LHCN-M2 (cell line): ENCODE measurements around the gene MEIOSIN. TPM values are rescaled to one million over a fixed set of nuclear protein-coding genes. Genes with fewer than 3 reads are reported as not detected.
"Not testable (repeated sequence)": the region's sequence is repeated elsewhere in the genome, so short reads cannot be mapped to it uniquely, and the experiment has no call there.

ENCODE experiments used
- DNase-seq: peaks from one replicate; pipeline ENCODE4 v3.0.0-alpha.2; 2012; ENCODE audit warnings: low read depth
- total RNA-seq: library from RNA; depleted of rRNA; stranded (reverse); fragments of >200 nt; gene quantifications from 2 replicates; pipeline ENCODE4 v1.2.3, GENCODE V29; 2014

MEIOSIN gene
- total RNA-seq, 1 experiment from 2014 or later, result not detected

- DNase-seq, result no peak
Measured at GRCh38 chr19:45780448-45781213, 47.4 kb downstream of the MEIOSIN start.

DNA sequence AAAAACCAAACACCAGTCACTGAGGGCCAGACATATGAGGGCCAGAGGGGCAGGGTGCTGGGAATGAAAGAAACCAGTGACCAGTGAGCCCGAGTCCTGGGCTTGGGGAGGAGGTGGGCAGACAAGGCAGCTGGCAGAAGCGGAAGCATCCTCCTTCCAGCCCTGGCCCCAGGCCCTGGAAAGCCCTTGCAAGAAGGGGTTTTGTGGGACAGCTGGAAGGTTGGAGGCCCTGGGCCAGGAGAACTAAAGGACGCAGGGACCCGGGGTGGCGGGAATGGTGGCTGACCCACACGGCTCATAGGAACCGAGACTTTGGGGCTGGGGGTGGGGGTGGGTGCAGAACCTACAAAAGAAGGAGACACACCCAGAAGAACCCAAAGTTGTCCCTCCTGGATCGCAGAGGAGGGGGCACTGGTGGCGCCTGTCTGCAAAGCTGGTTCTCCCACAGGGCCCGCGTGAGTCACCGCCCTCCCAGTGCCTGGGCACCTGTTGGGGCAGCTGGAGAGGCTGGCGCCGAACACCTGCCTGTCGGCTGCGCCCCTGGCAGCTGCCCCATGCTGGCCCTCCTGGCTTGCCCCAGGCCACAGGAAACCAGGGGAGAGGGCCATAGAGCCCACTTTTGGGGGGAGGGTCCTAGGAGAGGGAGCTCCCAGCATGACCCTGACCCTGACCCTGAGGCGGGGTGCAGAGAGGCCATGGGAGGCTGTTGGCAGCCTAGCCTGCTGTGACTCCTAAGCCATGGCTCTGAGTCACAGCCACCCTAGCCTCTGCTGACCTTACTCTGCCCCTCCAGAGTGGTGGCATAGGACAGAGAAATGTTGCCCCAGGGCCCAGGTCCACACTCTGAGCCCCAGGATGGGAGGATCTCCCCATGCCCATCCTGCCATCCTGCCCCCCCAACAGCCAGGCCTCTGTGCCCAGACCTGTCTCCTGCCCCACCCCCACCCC lies 48.2 kb downstream of the MEIOSIN start:
- DNase-seq, result peak; percentile 89

- no peak for DNase-seq
Measured at GRCh38 chr19:45782162-45782691, 49.0 kb downstream of the MEIOSIN start, which contains the start of gene DMPK. DMPK (minus strand) TSS chr19:45782490; CDS start chr19:45782352, 138 bp downstream.

DNA sequence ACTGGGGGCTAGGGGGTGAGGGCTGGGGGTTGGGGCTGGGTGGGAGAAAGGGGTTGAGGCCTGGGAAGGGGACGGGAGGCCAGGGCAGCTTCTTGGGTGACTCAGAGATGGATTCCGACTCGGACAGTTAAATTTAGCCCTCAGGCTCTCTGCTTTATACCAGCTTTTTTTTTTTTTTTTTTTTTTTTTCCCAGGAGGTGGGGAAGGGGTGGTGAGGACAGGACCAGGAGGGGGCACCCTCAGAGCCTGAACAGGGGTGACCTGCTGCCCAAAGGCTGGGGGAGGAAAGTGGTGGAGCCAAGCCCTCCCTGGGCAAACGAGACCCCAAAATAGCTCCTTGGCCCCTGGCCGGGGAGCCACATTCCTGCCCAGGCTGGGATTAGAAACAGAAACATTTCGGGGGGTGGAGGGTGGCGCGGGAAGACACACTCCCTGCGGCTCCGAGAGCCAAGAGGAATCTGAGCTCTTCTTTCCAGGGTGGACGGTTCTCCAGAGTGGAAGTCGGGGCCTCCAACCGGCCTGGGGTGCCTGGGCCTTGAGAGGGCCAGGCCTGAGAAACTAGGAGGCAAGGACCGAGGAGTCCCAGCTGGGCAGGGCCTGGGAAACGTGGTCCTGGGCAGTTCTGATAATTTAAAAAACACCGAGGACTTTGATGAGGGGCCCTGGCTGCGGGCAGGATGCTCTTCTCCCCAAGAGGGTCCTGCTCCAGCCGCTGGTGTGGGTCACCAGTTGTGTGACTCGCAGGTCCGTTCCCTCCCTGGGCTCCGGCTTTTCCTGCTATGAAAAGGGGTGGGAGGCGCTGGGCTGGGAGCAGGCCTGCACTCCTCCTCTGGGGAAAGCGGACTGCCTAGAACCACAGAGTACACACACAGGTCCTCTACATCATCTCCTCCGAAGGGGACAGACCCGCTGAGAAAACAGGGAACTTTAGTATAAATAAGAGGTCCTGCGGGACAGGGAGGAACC lies 49.9 kb downstream of the MEIOSIN start:
- peak; percentile 84 for DNase-seq

- no peak for DNase-seq
Measured at GRCh38 chr19:45784096-45784495, 50.9 kb downstream of the MEIOSIN start.

DNA sequence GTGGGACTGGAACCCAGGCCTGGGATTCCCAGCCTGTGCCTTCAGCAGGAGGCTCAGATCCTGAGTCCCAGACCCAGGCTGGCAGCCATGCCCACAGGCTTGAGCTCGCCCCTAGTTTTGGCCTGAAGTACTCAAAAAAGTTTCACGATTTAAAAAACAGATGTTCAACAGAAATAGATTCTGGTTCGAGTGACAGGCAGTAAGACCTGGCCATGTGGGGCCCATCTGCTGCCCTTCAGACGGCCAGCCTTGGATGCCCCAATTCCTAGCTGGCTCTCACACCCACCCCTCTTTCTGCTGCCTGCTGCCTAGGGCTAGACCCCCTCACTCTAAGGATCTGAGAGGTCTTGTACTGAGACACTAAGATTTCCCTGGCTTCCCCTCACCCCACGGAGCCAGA lies 51.9 kb downstream of the MEIOSIN start:
- DNase-seq, result no peak

DNA sequence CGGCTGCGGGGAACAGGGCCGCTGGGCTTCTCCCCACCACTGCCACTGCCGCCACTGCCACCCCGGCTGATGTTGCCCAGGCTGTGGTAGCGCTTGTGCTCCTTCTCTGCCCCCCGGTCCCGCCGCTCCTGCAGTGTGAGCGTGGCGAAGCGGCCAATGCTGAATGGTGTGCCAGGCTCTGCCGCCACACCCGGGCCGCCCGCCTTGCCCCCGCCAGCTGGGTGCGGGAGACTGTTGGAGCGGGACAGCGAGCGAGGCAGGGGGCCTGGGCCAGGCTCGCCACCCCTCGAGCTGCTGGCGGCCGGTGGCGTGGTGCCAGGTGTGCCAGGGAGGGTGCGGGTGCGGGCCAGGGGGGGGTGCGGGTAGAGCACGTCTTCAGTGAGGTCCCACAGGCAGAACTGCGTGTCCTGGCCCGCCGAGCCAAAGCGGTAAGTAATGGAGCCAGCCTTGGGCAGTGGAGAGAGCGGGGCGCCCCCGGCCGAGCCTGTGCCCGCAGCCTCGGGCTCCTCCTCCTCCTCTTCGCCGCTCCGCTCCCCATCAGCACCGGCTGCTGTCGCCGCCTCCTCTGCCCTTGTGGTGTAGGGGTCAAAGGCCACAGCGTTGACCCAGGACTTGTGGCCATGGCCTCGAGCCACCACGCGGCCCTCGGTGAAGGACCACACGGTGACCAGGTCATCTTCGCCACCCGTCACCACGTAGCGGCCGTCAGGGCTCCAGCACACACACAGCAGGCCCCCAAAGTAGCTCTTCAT lies 52.7 kb downstream of the MEIOSIN start:
- DNase-seq, result no peak

GRCh38 chr19:45786533-45786894 lies 53.3 kb downstream of the MEIOSIN start:
- no peak for DNase-seq

DNA sequence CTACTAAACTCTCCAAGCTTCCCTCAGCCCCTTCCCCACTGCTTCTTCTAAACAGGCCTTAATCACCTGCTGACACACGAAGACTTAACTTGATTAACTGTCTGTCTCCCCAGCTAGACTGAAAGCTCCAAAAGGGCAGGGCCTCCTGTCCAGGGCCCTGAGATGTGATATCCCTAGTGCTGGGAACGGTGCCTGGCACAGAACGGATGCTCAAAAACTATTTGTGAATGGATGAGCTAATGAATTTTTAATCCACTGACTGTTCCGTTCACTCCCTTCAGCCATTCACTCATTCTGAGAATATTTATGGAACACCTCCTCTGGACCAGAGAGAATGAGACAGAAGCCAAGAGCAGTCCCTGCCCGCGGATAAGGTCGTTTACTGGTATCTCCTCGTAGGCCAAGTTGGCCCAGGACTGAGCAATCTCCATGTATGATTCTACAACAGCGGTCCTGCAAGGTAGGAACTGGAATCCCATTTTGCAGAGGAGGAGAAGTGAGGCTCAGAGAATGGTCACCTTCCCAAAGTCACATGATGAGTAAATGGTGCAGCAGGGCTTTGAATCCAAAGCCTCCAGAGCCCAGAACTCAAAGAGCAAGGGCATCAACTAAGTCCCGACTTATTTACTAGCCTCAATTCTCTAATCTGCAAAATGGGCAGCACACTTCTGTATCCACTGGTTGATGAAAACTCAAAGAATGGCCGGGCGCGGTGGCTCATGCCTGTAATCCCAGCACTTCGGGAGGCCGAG lies 56.0 kb downstream of the MEIOSIN start:
- no peak for DNase-seq

DNA sequence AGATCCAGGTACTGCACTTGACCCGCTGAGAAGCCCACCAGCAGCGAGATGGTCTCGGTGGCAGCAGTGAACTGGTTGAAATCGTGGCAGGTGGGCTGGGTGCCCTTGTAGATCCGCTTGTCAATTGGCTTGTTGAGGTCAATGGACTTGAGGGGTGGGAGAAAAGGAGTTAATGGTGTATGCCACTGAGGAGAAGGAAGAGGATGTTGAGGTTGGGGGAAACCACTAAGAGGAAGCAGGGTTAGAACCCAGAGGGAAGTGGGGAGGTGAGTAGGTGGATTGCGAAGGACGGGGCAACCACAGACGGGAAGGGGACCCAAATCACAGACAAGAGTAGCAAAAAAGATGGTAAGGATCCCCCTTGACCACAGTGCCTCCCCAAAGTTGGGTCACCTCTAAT lies 57.7 kb downstream of the MEIOSIN start:
- DNase-seq, result no peak

GRCh38 chr19:45791744-45792469 lies 58.7 kb downstream of the MEIOSIN start:
- no peak for DNase-seq

DNA sequence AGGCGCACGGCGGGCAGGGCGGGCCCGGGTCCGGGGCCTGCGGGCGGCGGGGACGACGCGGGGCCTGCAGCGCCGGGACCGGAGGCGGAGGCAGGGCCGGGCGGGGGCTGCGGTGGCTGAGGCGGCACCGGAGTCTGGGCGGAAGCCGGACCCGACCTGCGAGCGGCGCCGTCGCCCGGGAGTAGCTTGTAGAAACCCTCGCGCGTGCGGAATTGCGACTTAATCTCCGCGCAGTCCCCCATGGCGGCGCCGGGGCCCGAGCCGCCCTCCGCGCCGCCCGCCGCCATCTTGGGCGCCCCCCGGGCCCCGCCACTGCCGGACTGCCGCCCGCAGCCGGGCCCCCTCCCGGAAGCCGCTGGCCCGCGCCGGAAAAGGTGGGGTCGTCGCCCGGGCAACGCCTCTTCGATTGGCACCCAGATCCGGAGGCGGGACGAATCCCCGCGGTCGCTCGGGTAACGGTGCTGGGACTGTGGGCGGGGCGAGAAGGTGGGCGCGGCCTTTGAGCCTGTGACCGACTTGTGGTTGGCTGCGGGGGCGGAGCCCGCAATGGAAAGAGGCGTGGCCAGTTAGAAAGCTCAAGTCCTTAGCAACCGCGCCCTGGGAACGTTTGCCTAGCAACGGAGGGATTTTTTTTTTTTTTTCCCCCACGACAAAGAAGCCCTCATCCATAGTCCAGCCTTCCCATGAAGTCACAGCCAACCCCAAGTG lies 59.4 kb downstream of the MEIOSIN start, which contains the start of gene DMWD:
Gene DMWD, minus strand, starts transcription at position 376 of the 708 bp plus-strand sequence. Its CDS starts 89 bp downstream, at position 287.
- peak; percentile 97 for DNase-seq

- no peak for DNase-seq
Measured at GRCh38 chr19:45793178-45793564, 59.9 kb downstream of the MEIOSIN start.

- no peak for DNase-seq
Measured at GRCh38 chr19:45793876-45794275, 60.6 kb downstream of the MEIOSIN start.

GRCh38 chr19:45794627-45795026 lies 61.4 kb downstream of the MEIOSIN start:
- DNase-seq, result no peak

DNA sequence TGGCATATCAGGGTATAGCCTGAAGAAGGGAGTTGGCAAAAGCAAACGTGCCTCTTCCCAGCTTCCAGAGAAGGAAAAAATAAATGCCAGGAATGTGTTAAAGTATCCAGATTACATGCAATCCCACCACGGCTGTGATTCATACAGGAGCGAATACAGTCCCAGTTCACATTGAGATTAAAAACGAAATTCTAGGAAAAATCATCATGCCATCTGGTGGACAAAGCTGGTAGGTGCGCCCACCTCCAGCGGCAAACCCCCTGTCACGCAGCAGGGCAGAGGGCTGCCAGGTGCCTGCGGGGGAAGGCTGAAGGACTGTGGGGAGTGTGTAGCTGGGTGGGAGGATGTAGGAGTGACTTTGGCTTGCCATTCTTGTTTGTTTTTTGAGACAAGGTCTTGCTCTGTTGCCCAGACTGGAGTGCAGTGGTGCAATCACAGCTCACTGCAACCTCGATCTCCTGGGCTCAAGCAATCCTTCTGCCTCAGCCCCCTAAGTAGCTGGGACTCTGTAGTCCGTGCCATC lies 65.8 kb downstream of the MEIOSIN start:
- DNase-seq, result peak; percentile 85

DNA sequence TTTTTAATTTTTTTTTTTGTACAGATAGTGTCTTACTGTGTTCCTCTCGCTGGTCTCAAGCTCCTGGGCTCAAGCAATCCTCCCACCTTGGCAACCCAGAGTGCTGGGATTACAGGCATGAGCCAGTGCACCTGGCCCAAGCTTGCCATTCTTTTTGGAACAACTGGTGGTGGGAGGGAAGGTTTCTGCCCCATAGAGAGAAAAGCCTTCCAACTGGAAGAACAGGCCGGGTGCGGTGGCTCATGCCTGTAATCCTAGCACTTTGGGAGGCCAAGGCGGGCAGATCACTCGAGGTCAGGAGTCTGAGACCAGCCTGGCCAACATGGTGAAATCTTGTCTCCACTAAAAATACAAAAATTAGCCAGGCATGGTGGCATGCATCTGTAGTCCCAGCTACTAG lies 66.3 kb downstream of the MEIOSIN start:
- not testable (repeated sequence) for DNase-seq

DNA sequence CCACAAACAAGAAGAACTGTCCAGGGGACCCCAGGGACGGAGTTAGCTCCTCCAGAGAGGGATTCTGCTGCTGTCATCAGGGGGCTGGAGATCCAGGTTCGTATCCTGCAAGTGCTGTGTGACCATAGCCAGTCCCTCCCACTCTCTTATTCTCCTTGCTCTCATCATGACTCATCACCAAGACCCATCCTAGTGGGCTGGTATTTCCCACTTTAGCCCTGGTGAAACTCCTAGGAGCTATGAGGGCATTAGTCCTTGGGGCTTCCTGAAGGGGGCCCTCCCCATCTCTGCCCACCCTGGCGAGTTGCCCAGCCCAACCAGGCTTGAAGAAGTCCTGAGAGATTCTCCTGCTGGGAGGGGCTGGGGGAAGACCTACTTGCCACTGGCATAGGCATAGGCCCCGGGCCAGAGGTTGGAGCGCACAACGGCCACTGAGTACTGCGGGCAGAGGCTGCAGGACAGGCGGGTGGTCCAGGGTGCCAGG lies 66.9 kb downstream of the MEIOSIN start:
- DNase-seq, result peak; percentile 64
